WTC11 (cell line): Measurements from ENCODE around the gene MEIS1. TPM values are rescaled to one million over a fixed set of nuclear protein-coding genes. Genes with fewer than 3 reads are reported as not detected.
A peak's percentile ranks its signal among the peaks of the same experiment; 100 is the strongest.

ENCODE experiments used
- ATAC-seq: fragments of 200-7000 bp; cut with Tn5 transposase; 2 replicates; pipeline ENCODE4 v1.10.0; 2021; ENCODE audit warnings: mild to moderate bottlenecking, moderate library complexity
- CTCF ChIA-PET: fragments of 300-600 bp; sonication (Branson Sonifier 250); formaldehyde crosslinking; loops from one replicate; lab custom pipeline; 2021; ENCODE audit warnings: antibody characterized with exemption; lab: Charles Lee
- POLR2A ChIA-PET: fragments of 350-600 bp; sonication (Branson Sonifier 250); formaldehyde crosslinking; loops from one replicate; lab custom pipeline; 2021; ENCODE audit warnings: antibody characterized with exemption; lab: Charles Lee
- DNase-seq: peaks from one replicate; pipeline ENCODE4 v3.0.0; 2021; ENCODE audit warnings: low spot score
- H3K27ac Mint-ChIP-seq: 2 replicates; pipeline ENCODE4 v1.8.0; 2021; ENCODE audit warnings: mixed read lengths
- H3K27me3 Mint-ChIP-seq: 2 replicates; pipeline ENCODE4 v1.8.0; 2021; ENCODE audit warnings: low read depth, mild to moderate bottlenecking, moderate library complexity, mixed read lengths
- H3K36me3 Mint-ChIP-seq: 2 replicates; pipeline ENCODE4 v1.8.0; 2021; ENCODE audit warnings: mixed read lengths
- H3K4me1 Mint-ChIP-seq: 2 replicates; pipeline ENCODE4 v1.8.0; 2022; ENCODE audit warnings: mixed read lengths
- H3K4me3 Mint-ChIP-seq: 2 replicates; pipeline ENCODE4 v1.8.0; 2021; ENCODE audit warnings: mild to moderate bottlenecking, moderate library complexity, mixed read lengths
- H3K9me3 Mint-ChIP-seq: 2 replicates; pipeline ENCODE4 v1.8.0; 2021; ENCODE audit warnings: mixed read lengths
- AFF4 ChIP-seq: sonication (generic); formaldehyde crosslinking; IDR thresholded peaks from 2 replicates; pipeline ENCODE4 v1.8.1; 2023; ENCODE audit warnings: mild to moderate bottlenecking, missing genetic modification reagents, borderline replicate concordance
- CREB1 ChIP-seq: sonication (generic); formaldehyde crosslinking; IDR thresholded peaks from 2 replicates; pipeline ENCODE4 v1.8.0; 2023; ENCODE audit warnings: mild to moderate bottlenecking, missing genetic modification reagents
- E2F4 ChIP-seq: sonication (generic); formaldehyde crosslinking; IDR thresholded peaks from 2 replicates; pipeline ENCODE4 v1.8.1; 2022; ENCODE audit warnings: low read depth, mild to moderate bottlenecking, moderate library complexity, missing genetic modification reagents, borderline replicate concordance
- E2F5 ChIP-seq: sonication (generic); formaldehyde crosslinking; IDR thresholded peaks from 2 replicates; pipeline ENCODE4 v1.8.1; 2022; ENCODE audit warnings: mild to moderate bottlenecking, moderate library complexity, missing genetic modification reagents
- ERG ChIP-seq: fragments of 250-450 bp; sonication (Bioruptor Pico); IDR thresholded peaks from 2 replicates; pipeline ENCODE4 v1.8.0; 2021; ENCODE audit warnings: mild to moderate bottlenecking
- ETV6 ChIP-seq: sonication (generic); formaldehyde crosslinking; IDR thresholded peaks from 2 replicates; pipeline ENCODE4 v1.8.1; 2022; ENCODE audit warnings: mild to moderate bottlenecking, missing genetic modification reagents
- JAZF1 ChIP-seq: fragments of 250-450 bp; sonication (Bioruptor Pico); IDR thresholded peaks from 2 replicates; pipeline ENCODE4 v1.9.0; 2021; ENCODE audit warnings: moderate library complexity, mild to moderate bottlenecking, inconsistent platforms
- MAX ChIP-seq: sonication (generic); formaldehyde crosslinking; IDR thresholded peaks from 2 replicates; pipeline ENCODE4 v1.8.0; 2022; ENCODE audit warnings: mild to moderate bottlenecking, missing genetic modification reagents
- RELA ChIP-seq: sonication (generic); formaldehyde crosslinking; IDR thresholded peaks from 2 replicates; pipeline ENCODE4 v1.8.1; 2022; ENCODE audit warnings: missing genetic modification reagents, mild to moderate bottlenecking, borderline replicate concordance
- RORB ChIP-seq: fragments of 250-450 bp; sonication (Bioruptor Pico); IDR thresholded peaks from 2 replicates; pipeline ENCODE4 v1.9.0; 2021; ENCODE audit warnings: mild to moderate bottlenecking
- SP1 ChIP-seq: sonication (generic); formaldehyde crosslinking; conservative IDR thresholded peaks from 2 replicates; pipeline ENCODE4 v1.8.1; 2022; ENCODE audit warnings: missing genetic modification reagents
- TCF7 ChIP-seq: sonication (generic); formaldehyde crosslinking; IDR thresholded peaks from 2 replicates; pipeline ENCODE4 v1.8.0; 2022; ENCODE audit warnings: mild to moderate bottlenecking, low read depth, missing genetic modification reagents, moderate library complexity
- USF1 ChIP-seq: sonication (generic); formaldehyde crosslinking; IDR thresholded peaks from 2 replicates; pipeline ENCODE4 v1.8.0; 2022; ENCODE audit warnings: mild to moderate bottlenecking, missing genetic modification reagents
- ZMAT4 ChIP-seq: fragments of 250-450 bp; sonication (Bioruptor Pico); IDR thresholded peaks from 2 replicates; pipeline ENCODE4 v1.9.0; 2021; ENCODE audit warnings: mild to moderate bottlenecking
- ZNF263 ChIP-seq: sonication (generic); formaldehyde crosslinking; IDR thresholded peaks from 2 replicates; pipeline ENCODE4 v1.8.1; 2022; ENCODE audit warnings: low read depth, mild to moderate bottlenecking, moderate library complexity, missing genetic modification reagents
- ZNF423 ChIP-seq: fragments of 250-450 bp; sonication (Bioruptor Pico); IDR thresholded peaks from 2 replicates; pipeline ENCODE4 v2.1.2; 2022; ENCODE audit warnings: mild to moderate bottlenecking, moderate library complexity
- ZNF425 ChIP-seq: fragments of 250-450 bp; sonication (Bioruptor Pico); conservative IDR thresholded peaks from 2 replicates; pipeline ENCODE4 v1.9.0; 2021; ENCODE audit warnings: mild to moderate bottlenecking
- total RNA-seq: library from RNA; stranded (reverse); gene quantifications from 3 replicates; pipeline ENCODE4 v1.2.3, GENCODE V29; 2021

MEIS1 gene
- total RNA-seq, 1 experiment from 2014 or later = 0.48 TPM

- Mint-ChIP-seq H3K27me3 (peaks cover 73% of the 10 kb centered on the region), H3K36me3 (no peaks in the 10 kb centered on the region), H3K4me1 (peaks cover 37% of the 10 kb centered on the region), H3K4me3 (peak overlapping the region; percentile 68)
- peak; percentile 62 for DNase-seq
- peak; percentile 74 for ATAC-seq
- POLR2A ChIA-PET = interaction anchor here (0.8 to 1.3 kb wide), 2 partner anchors 12 to 131 kb away, joined by 3 to 4 read pairs; no protein-coding TSS in a partner anchor
- TF ChIP-seq SP1 (CRISPR knock-in tag) (peak; percentile 14; the same call in 1 of the 2 replicates), MAX (peak; percentile 45; the same call in 1 of the 2 replicates), ZNF423 (CRISPR knock-in tag) (peak; percentile 86; the same call in 1 of the 2 replicates), USF1 (CRISPR knock-in tag) (no peak), E2F4 (CRISPR knock-in tag) (no peak)
- TF ChIP-seq, all 79 proteins: peak for 3
- CTCF ChIA-PET = interaction anchor here (0.6 to 4.9 kb wide), 7 partner anchors 12 to 806 kb away, joined by 3 to 37 read pairs (median 5); partner anchors contain the start of gene MEIS1
- Mint-ChIP-seq H3K27ac (no peak overlapping the region), H3K9me3 (no peaks in the 10 kb centered on the region)
Observed at GRCh38 chr2:66445925-66446871, 11.3 kb downstream of the MEIS1 start.

- ATAC-seq (no peak), DNase-seq (no peak)
- Mint-ChIP-seq H3K36me3 (no peaks in the 10 kb centered on the region), H3K27me3 (peaks cover 66% of the 10 kb centered on the region), H3K9me3 (no peaks in the 10 kb centered on the region), H3K4me1 (peaks cover 30% of the 10 kb centered on the region), H3K27ac (no peak overlapping the region), H3K4me3 (peak overlapping the region; percentile 68)
- ChIA-PET POLR2A (interaction anchor here (0.8 kb wide), 1 partner anchor 13 kb away, joined by 4 read pairs; no protein-coding TSS in a partner anchor), CTCF (interaction anchor here (0.8 to 4.9 kb wide), 4 partner anchors 12 to 128 kb away, joined by 3 to 37 read pairs (median 28); partner anchors contain the start of gene MEIS1)
- TF ChIP-seq ZNF263 (CRISPR knock-in tag) (no peak), ZMAT4 (CRISPR knock-in tag) (no peak), AFF4 (CRISPR knock-in tag) (no peak), CREB1 (CRISPR knock-in tag) (no peak), E2F4 (CRISPR knock-in tag) (no peak), ETV6 (CRISPR knock-in tag) (no peak), RORB (CRISPR knock-in tag) (no peak), MAX (no peak), ERG (CRISPR knock-in tag) (no peak), E2F5 (no peak), ZNF423 (CRISPR knock-in tag) (no peak), ZNF425 (no peak), JAZF1 (no peak), TCF7 (CRISPR knock-in tag) (no peak), RELA (CRISPR knock-in tag) (no peak)
Observed at GRCh38 chr2:66446941-66447340, 12.0 kb downstream of the MEIS1 start.
